DMS 273 (cell line): ENCODE measurements around the gene KIR3DL1.
"Not testable (repeated sequence)": the region's sequence is repeated elsewhere in the genome, so short reads cannot be mapped to it uniquely, and the experiment has no call there.

Experiments used
- DNase-seq: peaks from one replicate; lab custom pipeline; 2025; ENCODE audit not compliant: unreplicated experiment; lab: John Stamatoyannopoulos, UW

Gene KIR3DL1

DNA sequence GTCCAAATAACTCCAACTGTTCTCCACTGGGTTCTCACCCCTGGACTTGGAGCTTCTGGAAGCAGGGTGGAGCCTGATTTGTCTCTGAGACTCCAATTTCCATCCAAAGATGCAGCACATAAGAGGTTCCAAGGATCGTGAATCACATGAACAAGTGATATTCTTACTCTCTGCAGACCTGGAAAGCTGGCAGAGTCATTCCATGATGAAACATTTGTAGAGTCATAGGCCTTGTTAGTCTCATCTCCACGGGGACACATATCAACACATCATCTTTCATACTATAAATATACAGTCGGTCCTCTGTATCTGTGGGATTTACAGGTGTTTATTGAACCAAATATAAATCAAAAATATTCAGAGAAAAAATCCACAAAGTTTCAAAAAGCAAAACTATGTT is 1.7 kb upstream of the KIR3DL1 start:
- DNase-seq, result not testable (repeated sequence)

DNA sequence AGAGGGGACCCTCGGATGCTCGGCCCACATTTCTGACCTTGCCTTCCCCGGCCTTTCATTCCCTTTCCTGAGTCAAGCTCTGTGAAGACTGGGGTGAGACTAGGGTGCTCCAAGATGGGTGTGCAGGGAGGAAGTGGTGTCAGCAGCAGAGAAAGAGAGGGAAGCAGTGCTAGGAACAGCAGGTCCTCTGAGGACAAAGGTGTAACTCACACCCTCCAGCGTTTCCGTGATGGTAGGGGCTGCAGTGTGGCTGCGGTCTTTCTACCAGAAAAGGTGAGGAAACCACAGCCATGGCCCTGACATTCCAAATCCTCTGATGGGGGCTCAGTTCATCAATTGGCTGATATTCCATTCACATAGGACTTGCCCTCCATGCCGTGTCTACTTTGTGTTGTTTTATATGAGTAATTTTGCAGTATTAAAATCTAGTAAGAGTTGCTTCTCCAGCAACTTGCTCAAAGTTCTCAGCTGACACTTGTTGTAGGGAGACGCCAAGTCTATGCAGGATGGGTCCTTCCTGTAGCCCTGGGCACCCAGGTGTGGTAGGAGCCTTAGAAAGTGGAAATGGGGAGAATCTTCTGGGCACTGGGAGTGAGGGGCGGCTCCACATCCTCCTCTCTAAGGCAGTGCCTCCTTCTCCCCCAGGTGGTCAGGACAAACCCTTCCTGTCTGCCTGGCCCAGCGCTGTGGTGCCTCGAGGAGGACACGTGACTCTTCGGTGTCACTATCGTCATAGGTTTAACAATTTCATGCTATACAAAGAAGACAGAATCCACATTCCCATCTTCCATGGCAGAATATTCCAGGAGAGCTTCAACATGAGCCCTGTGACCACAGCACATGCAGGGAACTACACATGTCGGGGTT is 1.6 kb downstream of the KIR3DL1 start:
- DNase-seq, result no peak

DNA sequence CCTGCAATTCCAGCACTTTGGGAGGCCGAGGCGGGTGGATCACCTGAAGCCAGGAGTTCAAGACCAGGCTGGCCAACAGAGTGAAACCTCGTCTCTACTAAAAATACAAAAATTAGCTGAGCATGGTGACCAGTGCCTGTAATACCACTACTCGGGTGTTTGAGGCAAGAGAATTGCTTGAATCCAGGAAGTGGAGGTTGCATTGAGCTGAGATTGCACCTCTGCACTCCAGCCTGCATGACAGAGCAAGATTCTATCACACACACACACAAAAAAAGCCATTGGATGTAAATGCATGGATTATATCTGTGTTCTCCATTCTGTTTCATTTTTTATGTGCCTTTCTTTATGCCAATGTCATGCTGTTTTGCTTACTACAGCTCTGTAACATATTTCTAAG is 8.1 kb downstream of the KIR3DL1 start:
- DNase-seq, result not testable (repeated sequence)

DNA sequence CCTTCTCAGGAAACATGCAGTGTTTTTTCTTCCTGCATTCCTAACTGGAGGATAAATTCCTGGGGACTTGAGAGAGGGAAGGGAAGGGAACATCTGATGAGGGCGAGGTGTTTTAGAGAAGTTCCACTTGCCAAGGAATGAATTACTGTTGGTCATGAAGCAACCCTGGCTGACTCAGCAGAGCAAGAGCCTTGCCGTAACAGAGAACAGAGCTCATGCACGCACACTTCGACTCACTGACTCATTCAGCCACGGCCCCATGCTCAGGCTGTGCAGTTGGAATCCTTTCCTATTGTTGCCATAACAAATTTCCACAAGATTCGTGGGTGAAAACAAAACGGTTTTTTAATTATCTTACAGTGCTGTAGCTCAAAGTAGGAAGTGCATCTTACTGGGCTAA is 9.1 kb downstream of the KIR3DL1 start:
- DNase-seq, result not testable (repeated sequence)

DNA sequence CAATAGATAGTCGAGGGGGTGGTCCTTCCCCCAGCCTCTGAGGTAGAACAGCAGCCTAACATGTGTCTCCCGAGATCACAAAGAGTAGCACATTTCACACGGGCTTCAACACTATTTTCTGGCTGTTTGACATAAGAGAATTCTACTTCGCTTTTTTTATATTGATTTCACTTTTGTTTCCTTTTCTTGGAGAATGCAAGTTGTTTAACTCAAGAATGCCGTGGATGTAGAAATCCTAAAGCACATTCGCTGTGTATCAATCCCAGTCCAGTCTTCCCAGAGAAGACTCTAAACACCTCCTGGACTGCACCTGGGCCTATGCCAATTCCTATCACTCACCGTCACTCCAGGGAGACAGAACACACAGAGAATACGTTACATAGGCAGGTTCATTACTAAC is 11.8 kb downstream of the KIR3DL1 start:
- DNase-seq, result not testable (repeated sequence)

DNA sequence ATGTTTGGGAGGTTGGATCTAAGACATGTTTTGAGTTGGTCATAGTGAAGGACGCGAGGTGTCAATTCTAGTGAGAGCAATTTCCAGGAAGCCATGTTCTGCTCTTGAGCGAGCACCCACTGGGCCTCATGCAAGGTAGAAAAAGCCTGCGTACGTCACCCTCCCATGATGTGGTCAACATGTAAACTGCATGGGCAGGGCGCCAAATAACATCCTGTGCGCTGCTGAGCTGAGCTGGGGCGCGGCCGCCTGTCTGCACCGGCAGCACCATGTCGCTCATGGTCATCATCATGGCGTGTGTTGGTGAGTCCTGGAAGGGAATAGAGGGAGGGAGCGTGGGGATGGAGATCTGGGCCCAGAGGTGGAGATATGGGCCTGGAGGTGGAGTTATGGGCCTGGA is 16.2 kb downstream of the KIR3DL1 start, which contains the start of gene KIR2DS4:
TSS of gene KIR2DS4 (plus strand) at position 181 of the 400 bp plus-strand sequence.
- not testable (repeated sequence) for DNase-seq

DNA sequence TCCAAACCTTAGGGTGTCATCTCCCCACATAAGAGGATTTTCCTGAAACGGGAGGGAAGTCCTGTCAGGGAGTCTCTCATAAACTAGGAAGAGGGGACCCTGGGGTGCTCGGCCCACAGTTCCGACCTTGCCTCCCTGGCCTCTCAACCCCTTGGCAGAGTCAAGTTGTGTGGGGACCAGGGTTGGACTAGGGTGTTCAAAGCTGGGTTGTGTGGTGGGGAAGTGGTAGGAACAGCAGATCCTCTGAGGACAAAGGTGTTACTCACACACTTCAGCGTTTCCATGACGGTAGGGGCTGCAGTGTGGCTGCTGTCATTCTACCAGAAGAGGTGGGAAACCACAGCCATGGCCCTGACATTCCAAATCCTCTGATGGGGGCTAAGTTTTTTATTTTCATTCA is 18.9 kb downstream of the KIR3DL1 start:
- not testable (repeated sequence) for DNase-seq

DNA sequence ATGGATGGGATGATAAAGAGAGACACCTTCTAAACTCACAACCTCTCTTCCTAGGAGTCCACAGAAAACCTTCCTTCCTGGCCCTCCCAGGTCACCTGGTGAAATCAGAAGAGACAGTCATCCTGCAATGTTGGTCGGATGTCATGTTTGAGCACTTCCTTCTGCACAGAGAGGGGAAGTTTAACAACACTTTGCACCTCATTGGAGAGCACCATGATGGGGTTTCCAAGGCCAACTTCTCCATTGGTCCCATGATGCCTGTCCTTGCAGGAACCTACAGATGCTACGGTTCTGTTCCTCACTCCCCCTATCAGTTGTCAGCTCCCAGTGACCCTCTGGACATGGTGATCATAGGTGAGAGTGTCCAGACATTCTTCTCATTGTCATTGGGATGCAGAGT is 21.3 kb downstream of the KIR3DL1 start:
- DNase-seq, result not testable (repeated sequence)

DNA sequence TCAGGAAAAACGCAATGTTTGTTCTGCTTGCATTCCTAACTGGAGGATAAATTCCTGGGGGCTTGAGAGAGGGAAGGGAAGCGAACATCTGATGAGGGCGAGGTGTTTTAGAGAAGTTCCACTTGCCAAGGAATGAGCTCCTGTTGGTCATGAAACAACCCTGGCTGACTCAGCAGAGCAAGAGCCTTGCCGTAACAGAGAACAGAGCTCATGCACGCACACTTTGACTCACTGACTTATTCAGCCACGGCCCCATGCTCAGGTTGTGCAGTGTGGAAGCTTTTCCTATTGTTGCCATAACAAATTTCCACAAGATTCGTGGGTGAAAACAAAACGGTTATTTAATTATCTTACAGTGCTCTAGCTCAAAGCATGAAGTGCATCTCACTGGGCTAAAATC is 26.9 kb downstream of the KIR3DL1 start:
- not testable (repeated sequence) for DNase-seq

DNA sequence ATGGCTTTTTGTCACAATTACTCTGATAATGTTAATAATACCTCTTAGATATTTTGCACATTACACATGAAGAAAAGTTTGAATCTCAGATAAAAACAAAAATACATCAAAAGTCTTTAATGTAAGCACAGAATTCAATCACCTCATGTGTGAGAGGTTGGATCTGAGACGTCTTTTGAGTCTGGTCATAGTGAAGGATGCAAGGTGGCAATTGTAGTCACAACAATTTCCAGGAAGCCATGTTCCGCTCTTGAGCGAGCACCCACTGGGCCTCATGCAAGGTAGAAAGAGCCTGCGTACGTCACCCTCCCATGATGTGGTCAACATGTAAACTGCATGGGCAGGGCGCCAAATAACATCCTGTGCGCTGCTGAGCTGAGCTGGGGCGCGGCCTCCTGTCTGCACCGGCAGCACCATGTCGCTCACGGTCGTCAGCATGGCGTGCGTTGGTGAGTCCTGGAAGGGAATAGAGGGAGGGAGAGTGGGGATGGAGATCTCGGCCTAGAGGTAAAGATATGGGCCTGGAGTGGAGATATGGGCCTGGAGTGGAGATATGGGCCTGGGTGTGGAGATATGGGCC is 33.9 kb downstream of the KIR3DL1 start, which contains the start of gene KIR3DL2:
TSS of gene KIR3DL2 (plus strand) at position 383 of the 580 bp plus-strand sequence. CDS start at position 416, 33 bp downstream.
- DNase-seq, result not testable (repeated sequence)

DNA sequence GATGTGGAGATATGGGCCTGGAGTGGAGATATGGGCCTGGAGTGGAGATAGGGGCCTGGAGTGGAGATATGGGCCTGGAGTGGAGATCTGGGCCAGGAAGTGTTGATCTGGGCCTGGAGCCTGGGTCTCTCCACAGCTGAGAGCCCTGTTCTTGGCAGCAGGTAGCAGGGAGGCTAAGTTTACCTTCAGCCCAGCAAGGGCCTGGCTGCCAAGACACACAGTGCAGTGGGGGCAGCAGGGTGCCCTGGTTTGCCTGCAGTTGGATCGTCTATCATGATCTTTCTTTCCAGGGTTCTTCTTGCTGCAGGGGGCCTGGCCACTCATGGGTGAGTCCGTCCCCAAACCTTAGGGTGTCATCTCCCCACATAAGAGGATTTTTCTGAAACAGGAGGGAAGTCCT is 34.7 kb downstream of the KIR3DL1 start:
- no peak for DNase-seq

DNA sequence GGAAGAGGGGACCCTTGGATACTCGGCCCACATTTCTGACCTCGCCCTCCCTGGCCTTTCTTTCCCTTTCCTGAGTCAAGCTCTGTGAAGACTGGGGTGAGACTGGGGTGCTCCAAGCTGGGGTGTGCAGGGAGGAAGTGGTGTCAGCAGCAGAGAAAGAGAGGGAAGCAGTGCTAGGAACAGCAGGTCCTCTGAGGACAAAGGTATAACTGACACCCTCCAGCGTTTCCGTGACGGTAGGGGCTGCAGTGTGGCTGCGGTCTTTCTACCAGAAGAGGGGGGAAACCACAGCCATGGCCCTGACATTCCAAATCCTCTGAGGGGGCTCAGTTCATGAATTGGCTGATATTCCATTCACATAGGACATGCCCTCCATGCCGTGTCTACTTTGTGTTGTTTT is 35.1 kb downstream of the KIR3DL1 start:
- no peak for DNase-seq

DNA sequence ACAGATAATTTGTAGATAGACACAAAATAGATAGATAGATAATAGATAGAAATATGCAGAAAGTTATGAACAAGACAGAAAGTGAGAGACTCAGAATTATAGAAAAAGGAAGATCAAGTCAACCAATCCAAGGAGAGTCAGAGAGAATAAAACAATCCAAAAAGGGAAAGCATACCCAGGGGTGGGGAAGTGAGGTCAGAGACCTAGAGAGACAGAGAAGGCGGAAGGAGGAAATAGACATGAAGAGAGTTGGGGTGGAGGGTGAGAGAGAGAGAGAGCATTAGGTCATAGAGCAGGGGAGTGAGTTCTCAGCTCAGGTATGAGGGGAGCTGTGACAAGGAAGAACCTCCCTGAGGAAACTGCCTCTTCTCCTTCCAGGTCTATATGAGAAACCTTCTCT is 39.0 kb downstream of the KIR3DL1 start:
- DNase-seq, result not testable (repeated sequence)

DNA sequence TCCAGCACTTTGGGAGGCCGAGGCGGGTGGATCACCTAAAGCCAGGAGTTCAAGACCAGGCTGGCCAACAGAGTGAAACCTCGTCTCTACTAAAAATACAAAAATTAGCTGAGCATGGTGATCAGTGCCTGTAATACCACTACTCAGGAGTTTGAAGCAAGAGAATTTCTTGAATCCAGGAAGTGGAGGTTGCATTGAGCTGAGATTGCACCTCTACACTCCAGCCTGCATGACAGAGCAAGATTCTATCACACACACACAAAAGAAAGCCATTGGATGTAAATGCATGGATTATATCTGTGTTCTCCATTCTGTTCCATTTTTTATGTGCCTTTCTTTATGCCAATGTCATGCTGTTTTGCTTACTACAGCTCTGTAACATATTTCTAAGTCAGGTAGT is 42.2 kb downstream of the KIR3DL1 start:
- not testable (repeated sequence) for DNase-seq

DNA sequence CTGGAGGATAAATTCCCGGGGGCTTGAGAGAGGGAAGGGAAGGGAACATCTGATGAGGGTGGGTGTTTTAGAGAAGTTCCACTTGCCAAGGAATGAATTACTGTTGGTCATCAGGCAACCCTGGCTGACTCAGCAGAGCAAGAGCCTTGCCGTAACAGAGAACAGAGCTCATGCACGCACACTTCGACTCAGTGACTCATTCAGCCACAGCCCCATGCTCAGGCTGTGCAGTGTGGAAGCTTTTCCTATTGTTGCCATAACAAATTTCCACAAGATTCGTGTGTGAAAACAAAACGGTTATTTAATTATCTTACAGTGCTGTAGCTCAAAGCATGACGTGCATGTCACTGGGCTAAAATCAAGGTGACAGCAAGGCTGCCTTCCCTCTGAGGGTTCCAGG is 43.2 kb downstream of the KIR3DL1 start:
- not testable (repeated sequence) for DNase-seq

DNA sequence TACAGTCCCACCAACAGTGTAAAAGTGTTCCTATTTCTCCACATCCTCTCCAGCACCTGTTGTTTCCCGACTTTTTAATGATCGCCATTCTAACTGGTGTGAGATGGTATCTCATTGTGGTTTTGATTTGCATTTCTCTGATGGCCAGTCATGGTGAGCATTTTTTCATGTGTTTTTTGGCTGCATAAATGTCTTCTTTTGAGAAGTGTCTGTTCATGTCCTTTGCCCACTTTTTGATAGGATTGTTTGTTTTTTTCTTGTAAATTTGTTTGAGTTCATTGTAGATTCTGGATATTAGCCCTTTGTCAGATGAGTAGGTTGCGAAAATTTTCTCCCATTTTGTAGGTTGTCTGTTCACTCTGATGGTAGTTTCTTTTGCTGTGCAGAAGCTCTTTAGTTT is 47.2 kb downstream of the KIR3DL1 start:
- not testable (repeated sequence) for DNase-seq

DNA sequence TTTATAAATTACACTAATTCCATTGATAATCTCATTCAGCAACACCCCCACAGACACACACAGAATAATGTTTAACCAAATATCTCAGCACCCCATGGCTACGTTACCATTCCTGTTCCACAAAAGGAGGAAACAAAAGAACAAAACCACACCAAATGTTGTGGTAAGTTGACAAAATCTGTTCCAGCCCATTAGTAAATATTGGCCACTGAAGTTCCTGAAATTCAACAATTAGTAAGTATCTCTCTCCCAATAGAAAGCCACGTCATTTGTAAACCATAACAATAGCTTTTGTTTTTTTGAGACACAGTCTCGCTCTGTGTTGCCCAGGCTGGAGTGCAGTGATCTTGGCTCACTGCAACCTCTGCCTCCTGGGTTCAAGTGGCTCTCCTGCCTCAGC is 55.4 kb downstream of the KIR3DL1 start:
- DNase-seq, result no peak

DNA sequence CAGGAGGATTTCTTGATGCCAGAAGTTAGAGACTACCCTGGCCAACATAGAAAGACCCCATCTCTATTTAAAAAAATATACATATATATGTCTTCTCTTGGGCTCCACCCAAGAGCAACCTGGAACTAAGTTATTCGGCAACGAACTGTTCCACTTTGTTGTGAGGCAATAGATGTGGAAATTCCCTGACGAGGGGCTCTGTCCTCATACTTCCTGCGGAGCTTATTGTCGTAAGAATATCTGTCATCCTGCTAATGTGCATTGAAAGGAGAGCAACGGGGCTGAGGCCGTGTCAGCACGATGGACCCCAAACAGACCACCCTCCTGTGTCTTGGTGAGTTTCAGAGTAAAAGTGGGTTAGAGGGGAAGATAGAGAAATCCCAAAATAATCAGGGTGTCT is 57.7 kb downstream of the KIR3DL1 start, which contains the start of gene FCAR:
TSS of gene FCAR (plus strand) at position 246 of the 400 bp plus-strand sequence. CDS start at position 301, 55 bp downstream.
- DNase-seq, result no peak

DNA sequence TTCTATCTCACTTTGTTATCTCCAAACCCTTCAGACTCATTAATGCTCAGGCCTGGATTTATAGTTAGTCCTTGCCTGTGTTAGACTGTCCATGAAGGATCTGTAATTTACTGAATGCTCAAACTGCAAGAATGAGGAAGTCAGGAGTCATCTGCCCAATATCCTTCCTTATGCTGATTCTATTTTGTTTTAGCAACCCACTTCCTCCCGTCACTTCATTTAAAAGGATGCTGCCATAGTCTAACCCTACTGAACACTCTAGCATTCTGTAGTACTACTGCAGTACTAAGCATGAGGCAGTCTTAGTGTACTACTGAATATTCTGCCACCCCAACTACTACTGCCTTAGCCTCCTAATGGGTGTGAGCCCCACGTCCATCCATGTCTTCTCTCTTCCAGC is 59.2 kb downstream of the KIR3DL1 start:
- no peak for DNase-seq

DNA sequence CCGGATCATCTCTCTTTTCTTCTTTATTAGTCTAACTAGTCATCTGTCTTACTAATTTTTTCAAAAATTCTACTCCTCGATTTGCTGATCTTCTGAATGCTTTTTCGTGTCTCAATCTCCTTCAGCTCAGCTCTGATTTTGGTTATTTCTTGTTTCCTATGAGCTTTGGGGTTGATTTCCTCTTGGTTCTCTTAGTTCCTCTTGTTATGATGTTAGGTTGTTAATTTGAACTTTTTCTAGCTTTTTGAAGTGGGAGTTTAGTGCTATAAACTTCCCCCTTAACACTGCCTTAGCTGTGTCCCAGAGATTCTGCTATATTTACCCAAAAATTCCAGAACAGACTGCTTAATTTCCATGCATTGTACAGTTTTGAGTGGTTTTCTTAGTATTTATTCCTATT is 61.2 kb downstream of the KIR3DL1 start:
- no peak for DNase-seq
